ENCODE measurements around the gene PTCHD1.
A peak's percentile ranks its signal among the peaks of the same experiment; 100 is the strongest.

Gene PTCHD1

GRCh38 chrX:23317799-23318724 lies 16.6 kb upstream of the PTCHD1 start:
- no peak for DNase-seq (ENCODE audit: low spot score)
- Histone ChIP-seq H2BK5ac (ENCODE audit: low read length) (no peak overlapping the region), H3K4me3 (ENCODE audit: low read length in 2 of 2) (no peak overlapping the region)

GRCh38 chrX:23327104-23327503 lies 7.5 kb upstream of the PTCHD1 start:
- H3K36me3 ChIP-seq (replicated peaks in 1 of 2; ENCODE audit: control insufficient read depth in 2 of 2, insufficient read depth in 2 of 2, low read length in 2 of 2), result no peaks in the 10 kb centered on the region
- H2AFZ ChIP-seq (ENCODE audit: low read length), result no peak overlapping the region
- H3K14ac ChIP-seq (ENCODE audit: low read length), result no peak overlapping the region
- no peak overlapping the region for H4K91ac ChIP-seq (ENCODE audit: low read depth, low read length, poor library complexity)
- no peak overlapping the region for H2BK12ac ChIP-seq (ENCODE audit: low read length)
- no peaks in the 10 kb centered on the region for H3K9me3 ChIP-seq (replicated peaks in 1 of 2; ENCODE audit: control insufficient read depth in 2 of 2, insufficient read depth in 1 of 2, low read depth in 1 of 2, low read length in 2 of 2)
- DNase-seq (ENCODE audit: low spot score), result no peak
- H2BK15ac ChIP-seq (ENCODE audit: low read length), result no peak overlapping the region
- H3K4me2 ChIP-seq (ENCODE audit: insufficient read depth, low read length, poor library complexity, severe bottlenecking), result no peak overlapping the region
- H2AK5ac ChIP-seq (ENCODE audit: low read depth, low read length), result no peak overlapping the region
- H3K27ac ChIP-seq (replicated peaks; ENCODE audit: low read length), result no peak overlapping the region
- H3K9ac ChIP-seq (ENCODE audit: low read depth, low read length, poor library complexity), result no peak overlapping the region
- no peak overlapping the region for H2BK120ac ChIP-seq (ENCODE audit: low read depth, low read length)
- H3K4me1 ChIP-seq (ENCODE audit: control insufficient read depth in 2 of 2, insufficient read depth in 1 of 2, low read depth in 1 of 2, low read length in 2 of 2), result no peaks in the 10 kb centered on the region
- H4K8ac ChIP-seq (ENCODE audit: low read depth, low read length), result no peak overlapping the region
- H3K79me1 ChIP-seq (ENCODE audit: low read depth, low read length), result no peaks in the 10 kb centered on the region
- peaks cover 0 to 26% (median 9%) of the 10 kb centered on the region in 3 experiments for H3K27me3 ChIP-seq (ENCODE audit: control insufficient read depth in 3 of 3, insufficient read depth in 3 of 3, low read depth in 1 of 3, low read length in 3 of 3)
- no peak overlapping the region for H3K4me3 ChIP-seq (ENCODE audit: low read length in 2 of 2)
- H2BK5ac ChIP-seq (ENCODE audit: low read length), result no peak overlapping the region
- H3K23ac ChIP-seq (ENCODE audit: low read depth, low read length, poor library complexity), result no peak overlapping the region
- H3K18ac ChIP-seq (ENCODE audit: low read length), result no peak overlapping the region
- WGBS, 2 donors (ENCODE audit: extremely low coverage in 2 of 2, insufficient read length in 2 of 2, insufficient replicate concordance in 1 of 2), result no CpG with 5 or more reads among the region's 2 CpGs
- no peak overlapping the region for H3K4ac ChIP-seq (ENCODE audit: low read length)

More at GRCh38 chrX:23317799-23318724, 16.6 kb upstream of the PTCHD1 start:
- Histone ChIP-seq H2AK5ac (ENCODE audit: low read depth, low read length) (no peak overlapping the region), H4K8ac (ENCODE audit: low read depth, low read length) (no peak overlapping the region), H3K9ac (ENCODE audit: low read depth, low read length, poor library complexity) (no peak overlapping the region), H3K18ac (ENCODE audit: low read length) (no peak overlapping the region), H3K4me1 (ENCODE audit: control insufficient read depth in 2 of 2, insufficient read depth in 1 of 2, low read depth in 1 of 2, low read length in 2 of 2) (no peaks in the 10 kb centered on the region), H3K4ac (ENCODE audit: low read length) (no peak overlapping the region), H3K36me3 (replicated peaks in 1 of 2; ENCODE audit: control insufficient read depth in 2 of 2, insufficient read depth in 2 of 2, low read length in 2 of 2) (no peaks in the 10 kb centered on the region), H2AFZ (ENCODE audit: low read length) (no peak overlapping the region), H3K14ac (ENCODE audit: low read length) (no peak overlapping the region), H3K79me1 (ENCODE audit: low read depth, low read length) (no peaks in the 10 kb centered on the region), H3K27ac (replicated peaks; ENCODE audit: low read length) (no peak overlapping the region), H2BK15ac (ENCODE audit: low read length) (no peak overlapping the region), H3K27me3 (ENCODE audit: control insufficient read depth in 3 of 3, insufficient read depth in 3 of 3, low read depth in 1 of 3, low read length in 3 of 3) (no peaks in the 10 kb centered on the region), H2BK120ac (ENCODE audit: low read depth, low read length) (no peak overlapping the region), H3K4me2 (ENCODE audit: insufficient read depth, low read length, poor library complexity, severe bottlenecking) (no peak overlapping the region), H3K9me3 (replicated peaks in 1 of 2; ENCODE audit: control insufficient read depth in 2 of 2, insufficient read depth in 1 of 2, low read depth in 1 of 2, low read length in 2 of 2) (no peaks in the 10 kb centered on the region), H2BK12ac (ENCODE audit: low read length) (no peak overlapping the region), H3K23ac (ENCODE audit: low read depth, low read length, poor library complexity) (no peak overlapping the region), H4K91ac (ENCODE audit: low read depth, low read length, poor library complexity) (no peak overlapping the region)
- no CpG with 5 or more reads among the region's 11 CpGs for WGBS, 2 donors (ENCODE audit: extremely low coverage in 2 of 2, insufficient read length in 2 of 2, insufficient replicate concordance in 1 of 2)

- WGBS, 2 donors (ENCODE audit: extremely low coverage in 2 of 2, insufficient read length in 2 of 2, insufficient replicate concordance in 1 of 2), result no CpG with 5 or more reads among the region's 11 CpGs
- Histone ChIP-seq H3K4me3 (ENCODE audit: low read length in 2 of 2) (no peak overlapping the region), H3K23ac (ENCODE audit: low read depth, low read length, poor library complexity) (no peak overlapping the region), H2BK5ac (ENCODE audit: low read length) (no peak overlapping the region), H3K9ac (ENCODE audit: low read depth, low read length, poor library complexity) (no peak overlapping the region), H2AFZ (ENCODE audit: low read length) (peak overlapping the region; percentile 13), H3K14ac (ENCODE audit: low read length) (no peak overlapping the region), H2AK5ac (ENCODE audit: low read depth, low read length) (no peak overlapping the region), H4K8ac (ENCODE audit: low read depth, low read length) (no peak overlapping the region), H3K4ac (ENCODE audit: low read length) (no peak overlapping the region), H2BK15ac (ENCODE audit: low read length) (no peak overlapping the region), H2BK120ac (ENCODE audit: low read depth, low read length) (no peak overlapping the region), H4K91ac (ENCODE audit: low read depth, low read length, poor library complexity) (no peak overlapping the region), H3K79me1 (ENCODE audit: low read depth, low read length) (no peaks in the 10 kb centered on the region), H2BK12ac (ENCODE audit: low read length) (no peak overlapping the region), H3K4me2 (ENCODE audit: insufficient read depth, low read length, poor library complexity, severe bottlenecking) (no peak overlapping the region), H3K9me3 (replicated peaks in 1 of 2; ENCODE audit: control insufficient read depth in 2 of 2, insufficient read depth in 1 of 2, low read depth in 1 of 2, low read length in 2 of 2) (no peaks in the 10 kb centered on the region), H3K18ac (ENCODE audit: low read length) (no peak overlapping the region), H3K27me3 (ENCODE audit: control insufficient read depth in 3 of 3, insufficient read depth in 3 of 3, low read depth in 1 of 3, low read length in 3 of 3) (peaks cover 6 to 65% (median 45%) of the 10 kb centered on the region in 3 experiments), H3K36me3 (replicated peaks in 1 of 2; ENCODE audit: control insufficient read depth in 2 of 2, insufficient read depth in 2 of 2, low read length in 2 of 2) (no peaks in the 10 kb centered on the region), H3K27ac (replicated peaks; ENCODE audit: low read length) (no peak overlapping the region), H3K4me1 (ENCODE audit: control insufficient read depth in 2 of 2, insufficient read depth in 1 of 2, low read depth in 1 of 2, low read length in 2 of 2) (peaks cover 0 to 1% of the 10 kb centered on the region in 2 donors)
- no peak for DNase-seq (ENCODE audit: low spot score)
Measured at GRCh38 chrX:23331701-23332100, 2.9 kb upstream of the PTCHD1 start.

GRCh38 chrX:23332101-23332887 lies 2.4 kb upstream of the PTCHD1 start:
- peak overlapping the region in 1 of 2 donors; percentile 66 for H3K4me3 ChIP-seq (ENCODE audit: low read length in 2 of 2)
- H3K79me1 ChIP-seq (ENCODE audit: low read depth, low read length), result no peaks in the 10 kb centered on the region
- H3K9ac ChIP-seq (ENCODE audit: low read depth, low read length, poor library complexity), result no peak overlapping the region
- no peak overlapping the region for H2BK5ac ChIP-seq (ENCODE audit: low read length)
- no peak overlapping the region for H2BK15ac ChIP-seq (ENCODE audit: low read length)
- no peak overlapping the region for H3K14ac ChIP-seq (ENCODE audit: low read length)
- H4K8ac ChIP-seq (ENCODE audit: low read depth, low read length), result no peak overlapping the region
- no peak overlapping the region for H2BK120ac ChIP-seq (ENCODE audit: low read depth, low read length)
- H3K23ac ChIP-seq (ENCODE audit: low read depth, low read length, poor library complexity), result no peak overlapping the region
- no peak overlapping the region for H2BK12ac ChIP-seq (ENCODE audit: low read length)
- peak overlapping the region; percentile 83 for H3K4me2 ChIP-seq (ENCODE audit: insufficient read depth, low read length, poor library complexity, severe bottlenecking)
- no peak overlapping the region for H3K18ac ChIP-seq (ENCODE audit: low read length)
- H3K27me3 ChIP-seq (ENCODE audit: control insufficient read depth in 3 of 3, insufficient read depth in 3 of 3, low read depth in 1 of 3, low read length in 3 of 3), result peaks cover 6 to 69% (median 45%) of the 10 kb centered on the region in 3 experiments
- peaks cover 0 to 1% of the 10 kb centered on the region in 2 donors for H3K4me1 ChIP-seq (ENCODE audit: control insufficient read depth in 2 of 2, insufficient read depth in 1 of 2, low read depth in 1 of 2, low read length in 2 of 2)
- no peak overlapping the region for H4K91ac ChIP-seq (ENCODE audit: low read depth, low read length, poor library complexity)
- no CpG with 5 or more reads among the region's 42 CpGs for WGBS, 2 donors (ENCODE audit: extremely low coverage in 2 of 2, insufficient read length in 2 of 2, insufficient replicate concordance in 1 of 2)
- no peak for DNase-seq (ENCODE audit: low spot score)
- H3K36me3 ChIP-seq (replicated peaks in 1 of 2; ENCODE audit: control insufficient read depth in 2 of 2, insufficient read depth in 2 of 2, low read length in 2 of 2), result no peaks in the 10 kb centered on the region
- H3K27ac ChIP-seq (replicated peaks; ENCODE audit: low read length), result no peak overlapping the region
- H3K9me3 ChIP-seq (replicated peaks in 1 of 2; ENCODE audit: control insufficient read depth in 2 of 2, insufficient read depth in 1 of 2, low read depth in 1 of 2, low read length in 2 of 2), result no peaks in the 10 kb centered on the region
- H2AFZ ChIP-seq (ENCODE audit: low read length), result peak overlapping the region; percentile 13
- H3K4ac ChIP-seq (ENCODE audit: low read length), result no peak overlapping the region
- no peak overlapping the region for H2AK5ac ChIP-seq (ENCODE audit: low read depth, low read length)

Data from neuronal stem cell (in vitro differentiated cells).